GF-D8 (cell line): ENCODE data around the gene NCKAP5.

Experiments used
- DNase-seq: peaks from one replicate; lab custom pipeline; 2025; lab: John Stamatoyannopoulos, UW

NCKAP5 gene

DNA sequence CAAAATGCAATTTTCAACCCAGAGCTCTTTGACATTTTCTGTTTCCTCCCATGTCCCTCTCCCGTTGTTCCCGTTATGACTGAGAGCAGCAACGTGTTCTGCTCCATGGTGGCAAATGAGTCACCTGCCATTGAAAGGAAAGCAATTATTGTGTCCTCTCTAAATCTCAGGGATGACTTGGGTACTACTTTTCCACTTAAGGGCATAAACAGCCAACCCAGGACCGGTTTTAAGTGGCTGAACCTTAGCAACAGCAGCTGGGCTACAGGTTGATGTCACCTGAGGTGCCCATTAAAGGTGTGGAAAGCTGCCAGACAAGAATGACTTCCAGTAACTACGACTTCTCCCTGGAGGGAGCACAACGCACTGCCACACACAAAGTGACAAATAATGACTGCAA is 236.8 kb downstream of the NCKAP5 start:
- DNase-seq: no peak

DNA sequence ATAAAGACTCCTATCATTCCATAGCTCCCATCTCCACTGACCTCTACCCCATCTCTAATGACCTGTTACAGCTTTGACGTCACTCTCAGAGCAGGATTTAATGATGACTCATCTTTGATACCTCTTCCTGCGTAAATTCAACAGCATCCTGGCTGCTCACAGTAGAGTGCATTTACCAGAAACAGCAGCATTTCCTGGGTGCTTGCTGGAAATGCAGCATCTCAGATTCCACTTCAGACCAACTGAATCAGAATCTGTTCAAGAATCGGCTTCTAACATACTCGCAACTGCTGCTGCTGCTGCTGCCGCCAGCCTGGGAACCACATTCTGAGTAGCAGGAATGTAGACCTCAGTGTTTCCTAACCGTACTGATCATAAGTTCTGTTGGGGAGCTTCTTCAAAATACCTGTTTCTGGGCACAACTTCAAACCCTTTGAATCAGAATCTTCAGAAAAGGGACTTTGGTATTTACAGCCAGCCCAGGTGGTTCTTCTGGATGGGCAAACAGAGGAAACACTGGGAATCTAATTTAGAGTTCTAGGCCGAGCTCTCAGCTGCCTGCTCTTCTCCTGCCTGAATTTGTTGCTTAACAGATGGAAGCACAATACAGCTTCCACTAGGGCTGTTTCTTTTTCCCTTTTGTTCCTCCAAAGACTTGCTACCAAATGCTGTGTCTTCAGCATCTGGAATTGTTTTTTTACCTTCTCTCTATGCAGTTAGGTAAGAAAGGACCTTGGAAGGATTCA is 241.4 kb downstream of the NCKAP5 start:
- no peak for DNase-seq

DNA sequence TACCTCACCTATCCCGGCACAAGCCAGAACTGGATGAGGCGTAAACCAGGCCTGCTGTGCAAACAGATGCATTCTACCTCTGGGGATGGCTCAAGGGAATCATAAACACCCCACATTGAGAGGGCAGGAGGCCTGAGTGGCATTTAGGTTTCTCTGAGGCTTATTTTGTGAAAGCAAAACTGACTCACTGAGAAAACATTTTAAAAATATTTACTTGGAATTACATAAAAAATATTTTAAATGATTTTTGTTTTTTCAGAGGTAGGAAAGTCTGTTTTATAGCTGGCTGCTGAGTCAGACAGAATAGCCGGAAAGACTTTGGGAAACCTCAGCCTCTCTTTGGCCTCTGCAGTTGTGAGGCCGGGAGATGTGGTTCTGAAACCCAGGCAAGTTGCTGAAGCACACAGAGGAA is 244.1 kb downstream of the NCKAP5 start:
- no peak for DNase-seq

DNA sequence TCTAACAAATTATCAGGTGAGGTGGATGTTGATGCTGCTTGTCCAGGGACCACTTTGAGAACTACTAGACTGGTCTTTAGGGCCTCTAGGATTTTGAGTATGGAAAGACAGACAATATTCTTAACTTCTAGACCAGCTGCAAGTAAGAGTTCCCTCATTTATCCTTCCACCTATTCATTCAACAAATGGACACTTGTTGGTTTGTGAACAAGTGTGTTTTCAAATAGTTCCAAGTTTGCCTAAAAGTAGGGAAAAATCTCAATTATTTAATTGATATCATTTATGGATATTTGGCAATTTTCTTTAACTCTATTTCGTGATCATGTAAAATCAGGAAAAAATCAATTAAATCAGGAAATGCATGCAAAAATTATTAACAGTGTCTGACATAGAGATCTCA is 245.4 kb downstream of the NCKAP5 start:
- no peak for DNase-seq

DNA sequence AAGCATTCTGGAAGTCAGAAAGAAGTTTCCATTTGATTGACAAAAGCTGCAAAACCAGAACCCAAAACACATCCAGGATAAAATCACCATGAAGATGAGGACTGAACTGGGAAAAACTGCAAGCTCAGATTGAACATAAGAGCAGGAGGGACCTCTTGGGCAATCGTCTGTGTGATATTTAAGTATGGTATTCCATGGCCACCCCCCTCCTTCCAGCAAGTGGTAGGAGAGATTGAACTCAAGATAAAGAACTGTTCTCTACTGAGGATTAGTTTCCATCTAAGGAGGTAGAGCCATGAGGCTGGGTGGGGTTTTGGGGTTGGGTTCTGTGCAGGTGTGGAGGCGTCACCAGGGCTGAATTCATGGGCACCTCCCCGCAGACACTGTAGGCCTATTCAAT is 251.1 kb downstream of the NCKAP5 start:
- DNase-seq: no peak

DNA sequence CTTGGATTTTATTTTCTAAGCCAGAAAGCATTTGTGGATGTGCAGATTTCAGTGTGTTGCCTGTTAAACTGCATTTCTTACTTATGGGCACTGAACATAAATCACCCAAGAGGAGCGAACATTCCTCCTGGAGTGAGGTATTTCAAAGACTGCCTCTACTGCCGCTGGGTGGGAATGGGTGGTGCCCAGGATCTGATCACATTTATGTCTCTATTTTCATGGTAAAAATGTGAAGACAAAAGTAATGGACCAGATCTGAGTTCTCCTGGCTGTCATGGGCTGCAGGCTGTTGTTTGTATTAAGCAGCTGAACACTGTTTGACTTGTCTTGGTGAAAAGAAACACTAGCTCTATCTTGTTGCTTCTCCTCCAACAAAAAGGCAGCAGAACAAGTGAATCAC is 251.7 kb downstream of the NCKAP5 start:
- DNase-seq: no peak

DNA sequence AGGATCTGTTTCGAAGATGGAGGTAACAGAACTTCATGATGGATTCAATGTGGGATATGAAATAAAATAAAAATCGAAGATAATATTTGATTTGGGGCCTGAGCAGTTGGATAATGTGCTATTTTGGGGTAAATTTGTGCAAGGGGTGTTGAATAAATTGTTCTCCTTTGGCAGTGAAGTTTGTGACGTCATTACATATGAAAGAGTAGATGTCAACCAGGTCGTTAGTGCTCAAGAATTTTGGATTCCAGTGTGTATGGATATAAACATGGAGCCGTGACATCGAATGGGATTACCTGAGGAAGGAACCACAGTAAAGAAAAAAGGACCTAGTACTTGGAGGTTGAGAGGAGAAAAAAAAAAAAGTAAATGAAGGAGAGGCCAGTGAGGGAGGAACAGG is 253.0 kb downstream of the NCKAP5 start:
- DNase-seq: no peak

DNA sequence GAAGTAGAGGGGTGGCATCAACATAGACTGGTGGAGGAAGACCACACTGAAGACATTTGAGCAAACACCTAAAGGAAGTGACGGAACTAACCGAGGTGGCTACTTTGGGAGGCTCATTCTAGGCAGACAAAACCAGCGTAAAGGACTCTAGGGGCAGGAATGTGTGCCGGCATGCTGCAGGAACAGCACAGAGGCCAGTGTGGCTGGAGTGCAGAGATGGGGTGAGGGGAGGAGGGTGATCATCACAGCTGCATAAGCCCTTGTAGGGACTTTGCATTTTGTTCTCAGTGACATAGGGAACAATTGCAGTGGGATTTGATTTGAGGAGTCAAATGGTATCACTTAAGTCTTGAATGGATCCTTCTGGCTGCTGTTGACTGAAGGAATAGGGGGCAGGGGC is 253.5 kb downstream of the NCKAP5 start:
- DNase-seq: no peak

DNA sequence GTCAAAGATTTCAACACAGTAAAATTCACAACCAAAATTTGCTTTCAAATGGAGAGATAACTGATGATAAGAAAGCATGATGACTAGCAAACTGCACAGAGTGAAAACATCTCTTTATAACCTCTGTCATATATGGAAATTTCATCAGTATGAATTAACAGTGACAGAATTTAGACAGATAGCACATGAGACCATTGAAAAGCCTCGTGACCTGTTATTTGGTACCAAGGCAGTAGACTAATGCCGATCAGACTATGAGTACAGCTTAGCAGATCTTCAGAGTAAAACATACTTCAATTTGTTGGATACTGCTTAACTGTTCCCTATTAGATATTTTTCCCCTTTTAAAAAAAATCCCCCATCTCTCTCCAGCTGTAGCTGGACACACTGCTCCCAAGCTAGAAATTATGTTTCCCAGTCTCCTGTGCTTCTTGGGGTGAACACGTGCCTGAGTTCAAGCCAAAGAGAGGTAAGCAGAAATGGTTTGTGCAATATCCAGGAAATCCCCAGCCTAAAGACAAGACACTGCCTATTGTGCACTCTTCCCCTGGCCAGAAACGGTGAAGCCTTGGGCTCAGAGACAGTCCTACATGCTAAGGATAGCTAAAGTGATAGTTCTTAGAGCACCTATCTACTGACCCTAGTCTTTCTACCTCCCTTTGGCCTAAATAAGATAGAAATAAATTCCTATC is 256.1 kb downstream of the NCKAP5 start:
- DNase-seq: no peak

DNA sequence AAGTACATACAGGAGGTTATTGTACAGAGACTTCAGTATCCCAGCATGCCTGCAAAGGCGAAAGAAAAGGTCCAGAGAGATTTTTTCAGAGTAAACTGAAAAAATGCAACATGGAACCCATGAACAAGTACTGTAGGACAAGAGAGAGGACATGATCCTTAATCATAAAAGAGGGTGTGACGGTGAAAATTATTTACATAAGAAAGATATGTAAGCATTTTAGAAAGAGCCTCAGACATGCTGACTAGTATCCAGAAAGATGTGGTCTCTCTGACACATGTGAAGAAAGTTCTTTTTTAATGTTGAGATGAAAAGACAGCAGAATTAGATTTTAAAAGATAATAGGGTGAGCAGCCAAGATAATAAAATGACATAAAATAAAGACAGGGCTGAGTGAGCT is 262.0 kb downstream of the NCKAP5 start:
- DNase-seq: no peak

DNA sequence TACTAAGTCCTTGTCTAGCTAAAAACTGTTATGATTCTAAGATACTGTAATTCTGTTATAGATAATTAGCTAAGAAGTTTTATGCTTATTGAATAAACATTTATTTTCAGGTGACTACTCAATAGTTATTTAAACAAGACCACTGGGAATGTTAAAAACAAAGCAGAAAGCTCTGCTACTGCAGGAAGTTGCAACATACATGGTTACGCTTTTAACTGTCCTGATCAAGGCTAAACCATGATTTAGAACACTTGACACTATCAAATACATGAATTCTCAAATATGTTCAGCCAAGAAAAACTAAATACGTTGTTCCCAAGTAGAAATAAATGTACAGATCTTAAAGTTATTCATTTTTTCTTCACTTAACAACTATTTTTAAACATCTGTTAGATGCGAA is 263.9 kb downstream of the NCKAP5 start:
- no peak for DNase-seq

DNA sequence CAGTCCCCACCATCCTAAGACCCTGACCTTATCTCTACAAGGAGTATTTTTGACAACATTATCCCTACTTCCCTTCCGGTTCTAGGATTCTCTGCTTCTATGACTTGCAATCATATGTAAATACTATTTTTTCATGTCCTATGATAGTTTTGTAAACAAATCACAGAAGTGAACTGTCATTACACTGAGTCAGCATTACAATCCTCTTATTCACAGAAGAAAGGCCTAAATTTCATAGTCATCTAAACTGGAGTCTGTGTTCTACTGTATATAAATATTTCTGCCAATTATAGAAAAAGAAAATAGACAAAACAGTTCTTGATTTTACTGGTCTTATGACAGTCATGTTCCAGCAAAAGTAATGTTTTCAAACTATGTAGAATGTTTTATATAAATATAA is 265.1 kb downstream of the NCKAP5 start:
- no peak for DNase-seq

DNA sequence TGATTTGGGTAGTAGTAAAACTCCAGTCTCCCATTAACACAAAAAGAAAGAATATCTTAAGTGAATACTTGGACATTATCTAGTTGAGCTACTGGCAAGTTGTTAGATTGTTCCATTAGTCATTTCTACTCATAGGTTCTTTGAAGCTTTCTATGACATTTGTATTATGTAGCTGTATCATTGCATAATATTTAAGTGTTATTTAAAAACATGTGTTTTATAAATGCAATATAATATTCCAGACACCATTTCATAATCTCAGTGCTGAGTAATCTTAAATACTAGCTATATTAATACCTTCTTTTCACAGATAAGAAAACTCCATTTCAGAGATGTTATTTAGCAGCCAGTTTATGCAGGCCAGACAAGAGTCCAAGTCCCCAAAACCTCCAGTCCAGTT is 271.9 kb downstream of the NCKAP5 start:
- no peak for DNase-seq

DNA sequence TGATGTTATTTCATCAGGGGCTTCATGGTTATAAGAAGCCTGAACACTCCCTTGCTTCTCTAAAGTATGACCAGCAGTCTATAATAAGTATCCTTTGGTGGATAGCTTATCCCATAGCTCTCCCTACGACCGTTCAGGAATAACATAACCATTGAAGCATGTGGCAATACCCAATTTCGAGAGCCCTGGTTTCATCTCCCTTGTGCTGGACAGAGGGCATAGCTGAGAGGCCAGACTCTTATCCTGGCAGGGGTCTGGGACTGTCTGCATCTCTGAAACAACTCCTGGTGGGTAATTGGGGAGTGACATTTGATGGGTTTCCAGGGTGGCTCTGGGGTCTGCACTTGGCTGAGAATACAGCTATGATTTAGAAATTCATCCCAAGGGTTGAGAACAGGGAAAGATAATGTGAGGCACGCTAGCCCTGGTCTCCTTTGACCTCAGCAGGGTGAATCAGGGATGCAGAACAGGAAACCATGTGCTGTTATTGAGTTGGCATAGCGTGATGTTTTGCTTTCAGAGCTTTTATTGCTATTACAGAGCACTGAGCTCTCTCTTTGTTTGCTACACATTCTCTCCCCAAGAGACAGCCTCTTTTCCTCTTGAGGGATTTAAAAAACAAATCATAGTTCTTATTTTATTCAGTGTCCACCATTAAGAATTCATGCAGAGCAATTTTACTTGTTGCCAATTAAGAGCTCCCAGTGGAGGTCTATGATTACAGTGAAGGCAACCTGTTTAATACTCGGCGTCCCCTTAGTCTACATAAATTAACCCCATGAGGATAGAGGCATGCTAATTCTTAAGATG is 274.5 kb downstream of the NCKAP5 start:
- DNase-seq: no peak

DNA sequence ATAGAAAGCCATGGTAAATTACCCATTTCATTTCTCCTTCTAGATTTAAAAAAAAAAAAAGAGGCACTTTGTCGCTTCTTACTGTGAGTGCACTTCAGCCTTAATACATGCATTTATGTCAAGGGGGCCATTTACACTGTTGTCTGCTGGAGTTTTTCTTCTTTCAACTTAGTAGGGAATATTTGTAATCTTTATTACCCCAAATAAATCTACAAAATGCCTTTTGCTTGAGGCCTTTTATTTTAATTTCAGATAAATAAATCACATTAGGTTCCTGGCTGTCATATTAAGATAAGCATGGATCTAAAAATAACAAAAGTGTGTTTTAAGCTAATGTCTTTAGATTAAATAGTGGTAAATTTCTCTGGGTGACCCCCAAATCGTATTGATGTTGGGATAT is 276.0 kb downstream of the NCKAP5 start:
- DNase-seq: no peak

DNA sequence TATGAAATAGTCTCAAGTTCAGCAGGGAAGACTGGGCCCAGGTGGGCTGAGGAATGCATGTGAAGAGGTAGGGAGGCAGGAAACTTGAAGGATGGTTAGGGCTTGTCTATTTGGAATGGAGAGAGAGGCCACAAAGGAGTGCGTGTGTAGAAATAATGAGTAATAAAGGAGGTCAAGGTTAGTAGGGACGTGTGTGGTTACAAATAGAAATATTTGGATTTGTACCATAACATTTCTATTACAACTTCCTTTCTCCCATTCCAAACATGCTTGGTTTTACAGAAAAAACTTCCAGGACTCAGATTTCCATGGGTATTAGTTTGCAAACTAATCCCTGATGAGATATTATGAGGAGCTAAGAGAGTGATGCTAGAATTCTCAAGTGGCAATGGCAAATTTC is 280.6 kb downstream of the NCKAP5 start:
- DNase-seq: no peak

DNA sequence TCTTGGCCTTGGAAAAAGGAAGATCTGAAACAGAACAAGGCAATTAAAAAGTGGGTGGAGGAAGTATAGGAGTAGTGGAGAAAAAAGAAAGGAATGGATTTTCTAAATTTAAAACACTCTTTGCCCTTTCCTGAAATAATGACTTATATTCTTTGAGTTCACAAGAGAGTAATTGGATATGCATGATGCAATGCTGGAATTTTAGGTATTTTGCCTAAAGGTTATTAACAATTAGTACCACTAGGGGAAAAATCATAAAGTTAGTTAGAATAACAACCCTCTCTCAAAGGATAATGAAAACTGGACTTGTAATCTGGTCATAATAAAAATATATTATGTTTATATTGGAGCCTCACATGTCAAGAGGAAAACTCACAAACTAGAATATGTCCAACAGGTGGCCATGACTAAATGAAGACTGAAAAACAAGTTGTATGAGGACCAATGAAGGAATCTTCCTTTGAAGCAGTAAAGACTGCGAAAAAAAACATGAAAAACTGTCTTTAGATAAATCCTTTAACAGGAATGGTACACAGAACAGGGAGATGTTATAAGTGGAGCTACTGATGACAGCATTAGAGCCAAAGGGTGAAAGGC is 281.8 kb downstream of the NCKAP5 start:
- no peak for DNase-seq

DNA sequence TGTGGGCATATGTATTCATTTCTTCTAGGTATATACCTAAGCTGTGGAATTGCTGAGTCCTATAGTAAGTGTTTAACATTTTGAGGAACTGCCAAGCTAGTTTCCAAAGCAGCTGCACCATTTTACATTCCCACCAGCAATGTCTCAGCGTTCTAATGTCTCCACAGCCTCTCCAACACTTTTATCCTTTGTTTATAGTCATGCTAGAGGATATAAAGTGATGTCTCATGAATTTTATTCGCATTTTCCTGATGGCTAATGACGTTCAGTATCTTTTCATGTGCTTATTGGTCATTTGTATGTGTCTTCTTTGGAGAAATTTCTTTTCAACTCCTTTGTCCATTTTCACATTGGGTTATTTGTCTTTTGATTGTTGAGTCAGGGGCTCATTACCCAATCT is 295.2 kb downstream of the NCKAP5 start:
- DNase-seq: no peak

DNA sequence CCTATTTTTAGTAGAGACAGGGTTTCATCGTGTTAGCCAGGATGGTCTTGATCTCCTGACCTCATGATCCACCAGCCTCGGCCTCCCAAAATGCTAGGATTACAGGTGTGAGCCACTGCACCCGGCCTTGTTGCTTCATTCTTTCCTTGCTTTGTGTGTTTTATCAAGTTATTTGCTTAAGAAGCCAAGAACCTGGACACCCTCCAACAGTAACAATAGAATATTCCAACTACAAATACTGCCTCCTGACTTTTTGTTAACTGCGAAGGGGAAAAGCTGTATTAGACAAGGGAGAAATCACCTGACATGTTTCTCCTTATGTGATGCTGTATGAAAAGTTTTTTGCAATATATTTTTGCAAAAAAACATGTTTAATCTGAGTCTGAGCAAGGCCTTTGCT is 297.2 kb downstream of the NCKAP5 start:
- no peak for DNase-seq

DNA sequence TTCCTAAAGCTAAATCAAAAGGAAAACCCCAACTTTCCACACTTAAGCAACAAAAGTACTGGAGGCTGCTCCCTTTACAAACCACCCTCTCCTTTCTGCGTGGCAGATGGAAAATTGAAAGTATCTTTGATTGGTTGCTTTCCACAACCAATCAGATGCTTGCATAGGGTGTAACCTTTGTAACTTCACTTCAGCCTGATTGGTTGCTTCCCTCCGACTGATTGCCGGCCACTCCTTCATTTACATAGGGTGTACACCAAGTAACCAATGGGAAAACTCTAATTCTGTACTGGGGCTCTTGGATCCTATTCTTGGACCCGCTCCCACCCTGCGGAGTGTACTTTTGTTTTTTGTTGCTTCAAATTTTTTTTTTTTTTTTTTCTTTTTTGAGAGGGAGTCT is 297.7 kb downstream of the NCKAP5 start:
- DNase-seq: no peak

DNA sequence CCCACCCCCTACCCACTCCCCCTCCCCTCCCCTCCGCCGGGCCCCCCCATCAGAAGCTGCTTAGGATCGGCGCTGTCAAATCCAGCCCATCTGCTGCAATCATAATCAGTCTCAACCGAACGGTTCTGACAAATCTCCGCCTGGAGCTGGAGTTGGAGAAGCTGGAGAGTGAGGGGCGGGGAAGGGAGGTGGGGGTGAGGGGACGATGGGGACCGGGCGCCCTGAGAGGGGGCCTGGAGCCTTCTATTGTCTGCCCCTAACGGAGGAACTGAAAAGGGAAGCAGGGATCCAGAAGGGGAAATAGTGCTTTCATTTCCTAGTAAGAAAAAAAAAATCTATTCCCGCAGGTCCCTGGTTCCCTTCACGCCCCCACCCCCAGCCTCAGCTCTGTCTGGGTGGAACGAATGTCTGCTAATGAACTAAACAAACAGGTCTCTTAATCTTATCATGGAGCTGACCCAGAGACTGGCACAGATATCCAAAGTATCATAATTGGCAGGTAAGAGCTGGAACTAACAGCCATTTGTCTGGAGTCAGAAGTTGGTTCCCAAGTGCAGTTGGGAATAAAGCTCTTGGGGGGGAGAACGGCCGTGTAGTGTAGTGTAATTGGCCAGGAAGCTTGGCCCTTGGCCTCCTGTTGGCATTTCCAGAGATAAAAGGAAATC is 301.2 kb downstream of the NCKAP5 start:
- no peak for DNase-seq
